ENCODE measurements around the gene AQP5. TPM values are rescaled to one million over a fixed set of nuclear protein-coding genes. Genes with fewer than 3 reads are reported as not detected.
A peak's percentile ranks its signal among the peaks of the same experiment; 100 is the strongest.

The AQP5 gene
- not detected for total RNA-seq

- peaks cover 6% of the 10 kb centered on the region in 2 donors for H3K4me1 Mint-ChIP-seq (ENCODE audit: low read depth in 2 of 2)
- H3K4me3 Mint-ChIP-seq, result peak within 1 kb of the TSS; percentile 32
- ATAC-seq (peak in 1 of 2 donors; percentile 3), DNase-seq (ENCODE audit: low spot score) (no peak)
- H3K9me3 Mint-ChIP-seq, result no peaks in the 10 kb centered on the region
- H3K27ac Mint-ChIP-seq, result no peak within 1 kb of the TSS
- peaks cover 56 to 66% of the 10 kb centered on the region in 2 donors for H3K27me3 Mint-ChIP-seq
- H3K36me3 Mint-ChIP-seq, result peaks cover 7% of the 10 kb centered on the region
These were observed at the start of gene AQP5 for GRCh38 chr12:49961111-49961922. Gene AQP5, plus strand, starts transcription at chr12:49961872. Its CDS starts 146 bp downstream, at chr12:49962018.

GRCh38 chr12:49912345-49913255 lies 49.1 kb upstream of the AQP5 start:
- Mint-ChIP-seq H3K36me3 (no peaks in the 10 kb centered on the region), H3K9me3 (no peaks in the 10 kb centered on the region), H3K4me3 (no peak overlapping the region), H3K4me1 (ENCODE audit: low read depth in 2 of 2) (no peaks in the 10 kb centered on the region), H3K27me3 (peaks cover 0 to 11% of the 10 kb centered on the region in 2 donors), H3K27ac (no peak overlapping the region)
- ATAC-seq (no peak), DNase-seq (ENCODE audit: low spot score) (no peak)

GRCh38 chr12:49916129-49916919 lies 45.3 kb upstream of the AQP5 start:
- H3K4me1 Mint-ChIP-seq (ENCODE audit: low read depth in 2 of 2), result no peaks in the 10 kb centered on the region
- H3K36me3 Mint-ChIP-seq, result no peaks in the 10 kb centered on the region
- no peak overlapping the region for H3K27ac Mint-ChIP-seq
- H3K27me3 Mint-ChIP-seq, result peaks cover 4 to 9% of the 10 kb centered on the region in 2 donors
- no peak for ATAC-seq
- no peaks in the 10 kb centered on the region for H3K9me3 Mint-ChIP-seq
- DNase-seq (ENCODE audit: low spot score), result no peak
- no peak overlapping the region for H3K4me3 Mint-ChIP-seq

- Mint-ChIP-seq H3K4me1 (ENCODE audit: low read depth in 2 of 2) (no peaks in the 10 kb centered on the region), H3K36me3 (no peaks in the 10 kb centered on the region), H3K27me3 (peaks cover 7 to 13% of the 10 kb centered on the region in 2 donors), H3K9me3 (no peaks in the 10 kb centered on the region), H3K4me3 (no peak overlapping the region), H3K27ac (no peak overlapping the region)
- ATAC-seq, result peak; percentile 14 to 20
- DNase-seq (ENCODE audit: low spot score), result no peak
These were observed 44.4 kb upstream of the AQP5 start for GRCh38 chr12:49917166-49917787.

DNA sequence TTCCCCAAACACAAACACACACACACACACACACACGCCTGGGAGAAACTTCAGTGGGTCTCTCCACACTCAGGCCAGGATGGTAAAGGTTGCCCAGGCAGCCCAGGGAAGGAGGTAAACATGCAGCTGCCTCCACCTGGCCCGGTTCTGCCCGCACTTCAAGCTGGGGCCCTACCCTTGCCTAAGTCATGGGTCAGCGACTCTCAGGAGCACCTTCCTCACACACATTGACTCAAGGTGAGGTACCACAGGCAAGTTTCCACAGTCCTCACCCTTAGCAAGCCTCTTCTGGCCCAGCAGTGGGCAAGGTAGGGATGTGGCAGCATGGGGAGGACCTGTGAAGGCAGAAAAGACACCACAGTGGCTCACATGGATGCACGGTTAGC lies 43.9 kb upstream of the AQP5 start:
- Mint-ChIP-seq H3K4me3 (no peak overlapping the region), H3K9me3 (no peaks in the 10 kb centered on the region), H3K36me3 (no peaks in the 10 kb centered on the region), H3K4me1 (ENCODE audit: low read depth in 2 of 2) (no peaks in the 10 kb centered on the region), H3K27me3 (peaks cover 7 to 15% of the 10 kb centered on the region in 2 donors), H3K27ac (no peak overlapping the region)
- DNase-seq (ENCODE audit: low spot score) (no peak), ATAC-seq (peak; percentile 8 to 12)

DNA sequence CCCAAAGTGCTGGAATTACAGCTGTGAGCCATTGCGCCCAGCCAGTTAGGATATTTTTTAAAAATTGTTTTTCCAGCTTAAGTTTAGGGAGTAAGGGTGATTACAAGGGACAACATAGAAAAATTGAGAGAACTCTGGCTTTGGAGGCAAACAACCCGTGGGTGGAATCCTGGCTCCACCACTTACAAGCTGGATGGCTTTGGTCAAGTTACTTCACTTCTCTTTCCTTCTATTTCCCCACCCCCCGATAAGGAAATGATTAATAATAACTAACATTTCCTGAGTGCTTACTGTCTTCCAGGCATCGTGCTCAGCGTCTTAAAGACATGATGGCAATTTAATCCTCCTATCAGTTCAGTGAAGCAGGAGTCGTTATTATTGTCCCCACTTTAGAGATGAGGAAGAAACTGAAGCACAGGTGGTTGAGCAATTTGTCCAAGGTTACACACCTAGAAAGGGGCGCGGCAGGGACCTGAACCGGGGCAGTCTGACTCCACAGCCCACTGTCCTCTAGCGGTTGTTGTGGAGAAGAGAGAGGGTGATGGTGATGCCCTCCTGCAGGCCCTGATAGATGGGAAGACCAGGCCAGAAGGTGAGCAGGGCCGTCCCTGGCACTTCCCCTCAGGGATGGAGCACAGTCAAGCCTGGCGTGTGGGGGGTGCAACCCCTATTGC lies 41.3 kb upstream of the AQP5 start:
- H3K36me3 Mint-ChIP-seq, result no peaks in the 10 kb centered on the region

GRCh38 chr12:49920915-49921286 lies 40.8 kb upstream of the AQP5 start:
- no peaks in the 10 kb centered on the region for H3K36me3 Mint-ChIP-seq

More for the DNA sequence above, 41.3 kb upstream of the AQP5 start:
- peaks cover 4 to 15% of the 10 kb centered on the region in 2 donors for H3K27me3 Mint-ChIP-seq
- DNase-seq (ENCODE audit: low spot score) (no peak), ATAC-seq (no peak)
- no peak overlapping the region for H3K4me3 Mint-ChIP-seq
- H3K4me1 Mint-ChIP-seq (ENCODE audit: low read depth in 2 of 2), result no peaks in the 10 kb centered on the region
- no peak overlapping the region for H3K27ac Mint-ChIP-seq
- H3K9me3 Mint-ChIP-seq, result no peaks in the 10 kb centered on the region

DNA sequence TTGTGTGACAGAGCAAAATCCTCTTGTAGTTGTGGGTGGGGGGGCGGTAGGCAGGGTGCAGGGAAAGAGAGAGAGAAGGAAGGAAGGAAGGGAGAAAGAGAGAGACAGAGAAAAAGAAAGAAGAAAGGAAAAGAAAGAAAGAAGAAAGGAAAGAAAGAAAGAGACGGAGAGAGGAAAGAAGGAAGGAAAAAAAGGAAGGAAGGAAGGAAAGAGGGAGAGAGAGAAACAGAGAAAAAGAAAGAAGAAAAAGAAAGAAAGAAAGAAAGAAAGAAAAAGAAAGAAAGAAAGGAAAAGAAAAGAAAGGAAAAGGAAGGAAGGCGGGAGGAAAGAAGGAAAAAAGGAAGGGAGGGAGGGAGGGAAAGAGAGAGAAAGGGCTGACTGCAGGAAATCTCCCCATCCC lies 40.4 kb upstream of the AQP5 start:
- no peaks in the 10 kb centered on the region for H3K9me3 Mint-ChIP-seq
- no peaks in the 10 kb centered on the region for H3K36me3 Mint-ChIP-seq
- no peak overlapping the region for H3K4me3 Mint-ChIP-seq
- no peak overlapping the region for H3K27ac Mint-ChIP-seq
- ATAC-seq, result no peak
- H3K27me3 Mint-ChIP-seq, result peaks cover 4 to 15% of the 10 kb centered on the region in 2 donors
- DNase-seq (ENCODE audit: low spot score), result no peak
- no peaks in the 10 kb centered on the region for H3K4me1 Mint-ChIP-seq (ENCODE audit: low read depth in 2 of 2)

More at GRCh38 chr12:49920915-49921286, 40.8 kb upstream of the AQP5 start:
- Mint-ChIP-seq H3K4me3 (no peak overlapping the region), H3K9me3 (no peaks in the 10 kb centered on the region), H3K27ac (no peak overlapping the region), H3K27me3 (peaks cover 4 to 15% of the 10 kb centered on the region in 2 donors), H3K4me1 (ENCODE audit: low read depth in 2 of 2) (no peaks in the 10 kb centered on the region)
- ATAC-seq (no peak), DNase-seq (ENCODE audit: low spot score) (no peak)

DNA sequence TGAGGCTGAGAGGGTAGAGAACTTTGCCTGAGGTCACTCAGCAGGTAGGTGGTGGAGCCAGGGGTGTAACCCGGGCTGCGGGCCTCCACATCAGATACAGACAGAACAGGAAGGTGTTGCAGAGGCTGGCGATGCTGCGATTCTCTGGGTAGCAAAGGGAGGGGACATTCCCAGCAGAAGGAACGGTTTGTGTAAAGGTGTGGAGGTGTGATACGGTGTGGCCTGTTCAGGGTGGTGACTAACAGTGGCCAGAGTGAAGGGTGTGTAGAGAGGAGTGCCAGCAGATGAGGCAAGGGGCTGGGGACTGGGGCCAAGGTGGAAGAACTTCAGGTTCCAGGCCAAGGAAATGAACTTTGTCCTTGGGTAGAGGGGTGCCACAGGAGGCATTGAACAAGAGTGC lies 39.7 kb upstream of the AQP5 start:
- Mint-ChIP-seq H3K4me1 (ENCODE audit: low read depth in 2 of 2) (no peaks in the 10 kb centered on the region), H3K4me3 (no peak overlapping the region), H3K27ac (no peak overlapping the region), H3K36me3 (no peaks in the 10 kb centered on the region), H3K9me3 (no peaks in the 10 kb centered on the region), H3K27me3 (peaks cover 3 to 15% of the 10 kb centered on the region in 2 donors)
- DNase-seq (ENCODE audit: low spot score) (no peak), ATAC-seq (no peak)

DNA sequence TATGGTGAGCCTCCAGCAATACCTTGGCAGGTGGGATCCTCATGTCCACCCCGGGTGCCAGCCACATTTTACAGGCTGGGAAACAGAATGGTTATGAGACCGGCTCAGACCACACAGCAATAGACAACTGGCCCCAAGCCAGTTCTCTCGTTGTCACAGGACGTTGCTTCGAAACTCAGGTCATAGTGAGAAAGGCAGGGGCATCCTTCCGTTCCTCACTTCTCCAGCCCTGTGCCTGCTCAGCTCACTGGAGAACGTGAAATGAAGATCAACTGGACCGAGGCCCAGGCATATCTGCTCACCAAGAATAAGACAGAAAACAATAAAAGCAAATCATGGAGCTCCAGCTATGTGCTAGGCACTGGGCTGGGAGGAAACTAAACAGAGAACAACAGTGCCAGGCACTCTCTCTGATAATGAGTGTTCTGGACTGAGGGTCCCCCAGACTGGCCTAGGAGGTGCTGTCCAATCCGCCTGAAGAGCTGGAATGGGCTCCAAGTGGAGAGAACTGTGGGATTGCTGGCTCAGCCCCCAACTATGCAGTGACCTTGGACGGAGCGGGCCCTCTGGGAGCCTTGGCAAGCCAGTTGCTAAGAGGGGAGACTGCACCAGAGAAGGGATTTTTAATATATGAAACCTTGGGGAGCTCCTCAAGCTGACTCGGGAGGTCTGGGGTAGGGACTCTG lies 39.2 kb upstream of the AQP5 start:
- peaks cover 0 to 15% of the 10 kb centered on the region in 2 donors for H3K27me3 Mint-ChIP-seq
- DNase-seq (ENCODE audit: low spot score), result no peak
- H3K27ac Mint-ChIP-seq, result no peak overlapping the region
- no peaks in the 10 kb centered on the region for H3K36me3 Mint-ChIP-seq
- H3K4me1 Mint-ChIP-seq (ENCODE audit: low read depth in 2 of 2), result no peaks in the 10 kb centered on the region
- H3K4me3 Mint-ChIP-seq, result no peak overlapping the region
- ATAC-seq, result peak in 1 of 2 donors; percentile 14
- H3K9me3 Mint-ChIP-seq, result no peaks in the 10 kb centered on the region

DNA sequence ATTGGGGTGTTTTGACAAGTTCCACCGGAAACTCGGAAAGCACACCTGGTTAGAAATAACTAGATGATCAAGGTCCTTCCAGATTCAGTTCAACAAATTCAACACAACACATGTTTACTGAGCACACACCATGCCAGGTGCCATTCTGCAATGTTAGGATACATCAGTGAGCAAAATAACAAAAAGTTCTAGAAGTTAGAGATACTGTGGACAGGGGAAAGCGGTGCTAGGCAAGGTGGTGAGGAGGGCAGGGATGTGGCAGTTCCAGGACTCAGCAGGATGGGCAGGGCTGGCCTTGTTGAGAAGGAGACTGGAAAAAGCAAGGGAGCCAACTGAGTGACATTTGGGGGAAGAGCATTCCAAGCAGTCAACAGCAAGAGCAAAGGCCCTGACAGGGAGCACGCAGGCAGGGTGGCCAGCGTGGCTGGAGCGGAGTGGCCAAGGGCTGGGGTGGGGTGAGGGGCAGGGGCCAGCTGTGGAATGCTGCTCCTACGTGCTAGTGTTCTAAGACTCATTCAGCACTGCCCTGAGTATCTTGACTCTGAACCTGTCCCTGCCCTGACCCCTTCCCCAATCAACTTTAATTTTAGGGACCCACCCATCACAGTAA lies 38.5 kb upstream of the AQP5 start:
- ATAC-seq (no peak), DNase-seq (ENCODE audit: low spot score) (no peak)
- H3K27me3 Mint-ChIP-seq, result peaks cover 0 to 15% of the 10 kb centered on the region in 2 donors
- no peak overlapping the region for H3K4me3 Mint-ChIP-seq
- no peaks in the 10 kb centered on the region for H3K4me1 Mint-ChIP-seq (ENCODE audit: low read depth in 2 of 2)
- H3K36me3 Mint-ChIP-seq, result no peaks in the 10 kb centered on the region
- no peak overlapping the region for H3K27ac Mint-ChIP-seq
- no peaks in the 10 kb centered on the region for H3K9me3 Mint-ChIP-seq

Data from natural killer cell treated with Interleukin-12 subunit alpha and Interleukin-12 subunit beta and Interleukin-15 and Interleukin-18, amount 100 ng/mL, for 72 hours (primary cell).